ENCODE data around the gene EME1. TPM values are rescaled to one million over a fixed set of nuclear protein-coding genes. Genes with fewer than 3 reads are reported as not detected.

Gene EME1
- total and polyA plus RNA-seq, 10 of the 15 experiments (the other 5 are each of a cell fraction or from before 2014, with no cell fraction given), result 13.8 to 40.5 (median 22.0) TPM

DNA sequence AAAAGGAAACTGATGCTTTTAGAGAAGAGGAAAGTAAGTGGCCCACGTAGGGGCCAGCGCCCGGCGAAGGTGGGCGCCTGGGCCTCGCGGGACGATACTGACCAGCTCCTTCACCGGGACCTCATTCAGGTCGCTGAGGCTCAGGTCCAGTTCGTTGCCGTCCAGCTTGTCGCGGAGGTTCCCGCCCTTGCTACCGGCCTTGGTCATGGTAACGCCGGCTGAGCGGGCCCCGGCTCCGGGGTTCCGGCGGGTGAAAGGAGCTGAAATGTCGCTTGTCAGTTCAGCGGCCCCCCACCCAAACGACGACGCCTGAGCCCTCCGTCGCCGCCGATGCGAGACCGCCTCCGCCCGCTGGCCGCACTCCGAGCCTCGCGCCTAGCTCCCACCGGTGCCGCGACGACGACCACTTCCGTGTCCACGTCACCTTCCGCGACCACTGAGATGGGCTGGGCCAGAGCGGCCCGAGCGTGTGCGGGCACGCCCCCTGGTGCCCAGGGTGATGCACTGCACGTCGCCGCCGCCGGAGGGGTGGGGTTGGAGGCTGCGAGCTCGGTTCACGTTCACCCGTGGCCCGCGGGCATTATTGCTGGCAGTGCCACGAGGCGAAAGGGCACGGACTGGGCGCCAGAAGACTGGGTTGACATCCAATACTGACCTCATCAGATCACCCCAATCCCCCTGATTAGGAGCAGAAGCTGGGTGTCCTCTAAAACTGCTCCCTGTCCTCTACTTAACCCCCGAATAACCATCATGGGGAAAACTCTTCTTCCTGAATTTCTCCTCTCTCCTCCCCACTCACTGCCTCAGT lies 24.3 kb downstream of the EME1 start, which contains the start of gene LRRC59:
Gene LRRC59 (minus strand): TSS at position 413 of the 808 bp plus-strand sequence. CDS start 206 bp downstream, at position 207.
- BruUV-seq (replicated peaks), result TSS peak; percentile 57
- RAD21 ChIA-PET (ENCODE audit: unreplicated experiment), result interaction anchor here (0.6 to 4.2 kb wide), 15 partner anchors 15 to 234 kb away, joined by 3 to 32 read pairs (median 4); partner anchors contain the start of genes ACSF2, COL1A1 and RSAD1
- H3K36me3 ChIP-seq (ENCODE audit: control insufficient read depth in 2 of 2, insufficient read depth in 2 of 2, low read length in 1 of 2), result peaks cover 12% of the 10 kb centered on the region in 2 experiments
- intact Hi-C loops (cut with micrococcal nuclease; ENCODE audit: unreplicated experiment), result loop anchor here (1.0 to 2.0 kb wide), 3 partner anchors 24 to 81 kb away; partner anchors contain the start of genes ACSF2 and RSAD1
- 1% methylated on average over 63 of the region's 70 CpGs for WGBS (ENCODE audit: insufficient coverage, insufficient replicate concordance, low lambda C conversion rate, missing lambda C conversion rate)
- H3K9ac ChIP-seq (ENCODE audit: control insufficient read depth, insufficient read depth, low read length), result peak within 1 kb of the TSS; percentile 89
- peak within 1 kb of the TSS; percentile 90 for H3K4me2 ChIP-seq (ENCODE audit: control insufficient read depth, insufficient read depth)
- no peaks in the 10 kb centered on the region for H4K20me1 ChIP-seq (ENCODE audit: control insufficient read depth, insufficient read depth)
- peak within 1 kb of the TSS; percentile 93 for H3K4me3 ChIP-seq
- peak within 1 kb of the TSS; percentile 81 for H3K27ac ChIP-seq (ENCODE audit: control insufficient read depth, insufficient read depth)
- ATAC-seq (peak; percentile 97), FAIRE-seq (peak; percentile 64), DNase-seq (ENCODE audit: low read depth, low spot score) (peak; percentile 55)
- peaks cover 37% of the 10 kb centered on the region for H3K79me2 ChIP-seq (ENCODE audit: control insufficient read depth, insufficient read depth, low read length)
- in situ Hi-C loops (cut with MboI), result no loop called here
- H3K9me3 ChIP-seq (replicated peaks; ENCODE audit: control insufficient read depth, insufficient read depth, low read length), result no peaks in the 10 kb centered on the region
- SMC1A ChIA-PET (ENCODE audit: uncharacterized antibody, unreplicated experiment), result interaction anchor here (0.8 to 4.6 kb wide), 14 partner anchors 13 to 87 kb away, joined by 3 to 26 read pairs (median 4); partner anchors contain the start of gene RSAD1
- H3K4me1 ChIP-seq (ENCODE audit: control insufficient read depth, insufficient read depth, low read length), result peaks cover 5% of the 10 kb centered on the region
- peak within 1 kb of the TSS; percentile 84 for H2AFZ ChIP-seq (ENCODE audit: control insufficient read depth, low read depth, low read length)
- POLR2A ChIA-PET, result interaction anchor here (0.6 to 3.3 kb wide), 16 partner anchors 10 to 145 kb away, joined by 3 to 31 read pairs (median 4); partner anchors contain the start of genes ACSF2, EME1, MRPL27 and RSAD1
- H3K27me3 ChIP-seq (replicated peaks in 1 of 2; ENCODE audit: control insufficient read depth in 2 of 2, insufficient read depth in 2 of 2, low read length in 1 of 2), result no peaks in the 10 kb centered on the region
- CTCF ChIA-PET, result interaction anchor here (0.6 to 5.7 kb wide), 41 partner anchors 9 to 550 kb away, joined by 3 to 83 read pairs (median 5); partner anchors contain the start of genes ACSF2, COL1A1, EME1 and MRPL27
- TF ChIP-seq SRF (IDR thresholded peaks at IDR 0.05; ENCODE audit: low read depth in 2 of 2, low read length in 2 of 2), result 0 out of 4 replicates have a peak, but pooled peaks of 1 of the 2 experiments have one; percentile 46
- TF ChIP-seq ZNF24 (IDR thresholded peaks at IDR 0.05), result peak; percentile 84
- TF ChIP-seq, protein P1, sequence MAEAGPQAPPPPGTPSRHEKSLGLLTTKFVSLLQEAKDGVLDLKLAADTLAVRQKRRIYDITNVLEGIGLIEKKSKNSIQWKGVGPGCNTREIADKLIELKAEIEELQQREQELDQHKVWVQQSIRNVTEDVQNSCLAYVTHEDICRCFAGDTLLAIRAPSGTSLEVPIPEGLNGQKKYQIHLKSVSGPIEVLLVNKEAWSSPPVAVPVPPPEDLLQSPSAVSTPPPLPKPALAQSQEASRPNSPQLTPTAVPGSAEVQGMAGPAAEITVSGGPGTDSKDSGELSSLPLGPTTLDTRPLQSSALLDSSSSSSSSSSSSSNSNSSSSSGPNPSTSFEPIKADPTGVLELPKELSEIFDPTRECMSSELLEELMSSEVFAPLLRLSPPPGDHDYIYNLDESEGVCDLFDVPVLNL (IDR thresholded peaks at IDR 0.05; ENCODE audit: low read depth, low read length), result peak; percentile 58; the same call in 1 of the 2 replicates
- TF ChIP-seq, protein P2, sequence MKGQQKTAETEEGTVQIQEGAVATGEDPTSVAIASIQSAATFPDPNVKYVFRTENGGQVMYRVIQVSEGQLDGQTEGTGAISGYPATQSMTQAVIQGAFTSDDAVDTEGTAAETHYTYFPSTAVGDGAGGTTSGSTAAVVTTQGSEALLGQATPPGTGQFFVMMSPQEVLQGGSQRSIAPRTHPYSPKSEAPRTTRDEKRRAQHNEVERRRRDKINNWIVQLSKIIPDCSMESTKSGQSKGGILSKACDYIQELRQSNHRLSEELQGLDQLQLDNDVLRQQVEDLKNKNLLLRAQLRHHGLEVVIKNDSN (IDR thresholded peaks at IDR 0.05; ENCODE audit: borderline replicate concordance, extremely low read length, insufficient read depth, low read depth, low read length), result no peak
- 0 out of 2 replicates have a peak, but pooled peaks have one; percentile 56 for TF ChIP-seq MXI1 (IDR thresholded peaks at IDR 0.05; ENCODE audit: low read depth, low read length)
- TF ChIP-seq CBX3 (IDR thresholded peaks at IDR 0.05; ENCODE audit: borderline replicate concordance, low read depth), result no peak
- TF ChIP-seq HDAC2 (IDR thresholded peaks at IDR 0.05), result no peak
- no peak for TF ChIP-seq ZBED1 (IDR thresholded peaks at IDR 0.05; ENCODE audit: borderline replicate concordance)
- TF ChIP-seq BCL11A (IDR thresholded peaks at IDR 0.05; ENCODE audit: low read depth, low read length), result no peak
- peak; percentile 93 for TF ChIP-seq TAF1 (IDR thresholded peaks at IDR 0.05; ENCODE audit: borderline replicate concordance, low read depth, low read length)
- peak; percentile 40 for TF ChIP-seq HDAC6 (IDR thresholded peaks at IDR 0.05; ENCODE audit: unreplicated experiment)
- TF ChIP-seq NR2C2 (IDR thresholded peaks at IDR 0.05; ENCODE audit: borderline replicate concordance, control insufficient read depth, insufficient read length, low read depth), result no peak
- TF ChIP-seq ATF7 (IDR thresholded peaks at IDR 0.05; ENCODE audit: low read depth), result peak; percentile 78
- peak; percentile 78 for TF ChIP-seq GABPA (IDR thresholded peaks at IDR 0.05; ENCODE audit: low read depth)
- TF ChIP-seq, protein P3, sequence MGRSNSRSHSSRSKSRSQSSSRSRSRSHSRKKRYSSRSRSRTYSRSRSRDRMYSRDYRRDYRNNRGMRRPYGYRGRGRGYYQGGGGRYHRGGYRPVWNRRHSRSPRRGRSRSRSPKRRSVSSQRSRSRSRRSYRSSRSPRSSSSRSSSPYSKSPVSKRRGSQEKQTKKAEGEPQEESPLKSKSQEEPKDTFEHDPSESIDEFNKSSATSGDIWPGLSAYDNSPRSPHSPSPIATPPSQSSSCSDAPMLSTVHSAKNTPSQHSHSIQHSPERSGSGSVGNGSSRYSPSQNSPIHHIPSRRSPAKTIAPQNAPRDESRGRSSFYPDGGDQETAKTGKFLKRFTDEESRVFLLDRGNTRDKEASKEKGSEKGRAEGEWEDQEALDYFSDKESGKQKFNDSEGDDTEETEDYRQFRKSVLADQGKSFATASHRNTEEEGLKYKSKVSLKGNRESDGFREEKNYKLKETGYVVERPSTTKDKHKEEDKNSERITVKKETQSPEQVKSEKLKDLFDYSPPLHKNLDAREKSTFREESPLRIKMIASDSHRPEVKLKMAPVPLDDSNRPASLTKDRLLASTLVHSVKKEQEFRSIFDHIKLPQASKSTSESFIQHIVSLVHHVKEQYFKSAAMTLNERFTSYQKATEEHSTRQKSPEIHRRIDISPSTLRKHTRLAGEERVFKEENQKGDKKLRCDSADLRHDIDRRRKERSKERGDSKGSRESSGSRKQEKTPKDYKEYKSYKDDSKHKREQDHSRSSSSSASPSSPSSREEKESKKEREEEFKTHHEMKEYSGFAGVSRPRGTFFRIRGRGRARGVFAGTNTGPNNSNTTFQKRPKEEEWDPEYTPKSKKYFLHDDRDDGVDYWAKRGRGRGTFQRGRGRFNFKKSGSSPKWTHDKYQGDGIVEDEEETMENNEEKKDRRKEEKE (IDR thresholded peaks at IDR 0.05), result no peak
- TF ChIP-seq MYC (IDR thresholded peaks at IDR 0.05; ENCODE audit: insufficient read depth, insufficient read length, insufficient replicate concordance, low read length, severe bottlenecking), result peak; percentile 91
- TF ChIP-seq EGR1 (IDR thresholded peaks at IDR 0.05; ENCODE audit: borderline replicate concordance in 1 of 2, low read depth in 2 of 2, low read length in 2 of 2), result peak in 1 of 2 experiments; percentile 81; a peak in 2 of 3 replicates

Measured in GM12878 (cell line).